Activated naive CD4-positive, alpha-beta T cell treated with anti-CD3 and anti-CD28 coated beads, Interleukin-2, amount 10 ng/mL, durations not matched to agents 7 days and 5 days (primary cell): ENCODE results near the gene PRIM2.
"Not testable (repeated sequence)": the region's sequence is repeated elsewhere in the genome, so short reads cannot be mapped to it uniquely, and the experiment has no call there.

Experiments used
- CTCF ChIA-PET: fragments of 350-600 bp; sonication (Branson Sonifier 250); formaldehyde crosslinking; loops from one replicate; lab custom pipeline; 2021; ENCODE audit warnings: antibody characterized with exemption; lab: Charles Lee
- DNase-seq: peaks from one replicate; pipeline ENCODE4 v3.0.0-alpha.2; 2020
- H3K27ac Mint-ChIP-seq: one replicate; pipeline ENCODE4 v1.8.0; 2021; ENCODE audit warnings: mild to moderate bottlenecking, moderate library complexity, mixed read lengths
- H3K27me3 Mint-ChIP-seq: one replicate; pipeline ENCODE4 v1.8.0; 2021; ENCODE audit warnings: mild to moderate bottlenecking, mixed read lengths
- H3K36me3 Mint-ChIP-seq: one replicate; pipeline ENCODE4 v1.8.0; 2021; ENCODE audit warnings: mixed read lengths
- H3K4me1 Mint-ChIP-seq: one replicate; pipeline ENCODE4 v1.8.0; 2021; ENCODE audit warnings: mixed read lengths
- H3K4me3 Mint-ChIP-seq: one replicate; pipeline ENCODE4 v1.8.0; 2021; ENCODE audit warnings: mild to moderate bottlenecking, moderate library complexity, mixed read lengths
- H3K9me3 Mint-ChIP-seq: one replicate; pipeline ENCODE4 v1.8.0; 2021; ENCODE audit warnings: mixed read lengths

PRIM2 gene

DNA sequence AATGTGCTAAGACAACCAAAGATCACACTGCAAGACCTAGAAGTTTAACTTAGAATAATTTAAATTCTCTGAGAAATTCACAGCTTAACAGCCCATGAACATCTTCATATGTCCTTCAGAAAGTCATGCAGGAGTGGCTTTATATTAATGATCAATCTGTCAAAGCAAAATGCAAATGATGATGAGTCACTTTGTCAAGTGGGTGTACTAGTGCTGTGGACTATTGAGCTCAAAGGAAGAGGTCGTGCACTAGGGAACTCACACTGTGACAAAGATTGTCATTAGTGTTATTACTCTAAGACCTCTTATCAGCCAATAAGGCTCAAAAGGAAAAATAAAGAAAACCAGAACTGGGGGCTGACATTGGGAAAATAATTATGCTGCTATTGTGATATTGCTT is 343.5 kb downstream of the PRIM2 start:
- H3K36me3 Mint-ChIP-seq, H3K9me3 Mint-ChIP-seq, H3K27me3 Mint-ChIP-seq, CTCF ChIA-PET, H3K4me1 Mint-ChIP-seq, H3K27ac Mint-ChIP-seq, H3K4me3 Mint-ChIP-seq, DNase-seq: not testable (repeated sequence)

DNA sequence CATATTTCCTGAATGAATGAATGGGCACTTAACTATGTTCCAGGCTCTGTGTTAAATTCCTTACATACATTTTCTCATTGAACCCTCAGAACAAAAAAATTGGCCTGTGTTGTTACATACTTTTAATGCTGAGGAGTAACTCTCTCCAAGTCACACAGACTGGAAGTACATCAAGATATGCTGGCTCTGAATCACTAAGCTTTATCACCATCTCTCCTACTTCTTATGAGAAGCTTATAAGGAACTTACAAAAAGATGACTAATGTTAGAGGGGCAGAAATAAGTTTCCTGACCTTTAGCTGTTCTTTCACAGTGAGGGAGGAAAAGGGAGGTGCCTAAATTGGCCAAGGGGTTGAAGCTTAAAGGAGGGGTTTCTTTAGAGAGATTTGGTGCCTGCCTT is 350.7 kb downstream of the PRIM2 start:
- H3K27ac Mint-ChIP-seq, CTCF ChIA-PET, H3K27me3 Mint-ChIP-seq, DNase-seq, H3K36me3 Mint-ChIP-seq, H3K4me3 Mint-ChIP-seq, H3K9me3 Mint-ChIP-seq, H3K4me1 Mint-ChIP-seq: not testable (repeated sequence)

DNA sequence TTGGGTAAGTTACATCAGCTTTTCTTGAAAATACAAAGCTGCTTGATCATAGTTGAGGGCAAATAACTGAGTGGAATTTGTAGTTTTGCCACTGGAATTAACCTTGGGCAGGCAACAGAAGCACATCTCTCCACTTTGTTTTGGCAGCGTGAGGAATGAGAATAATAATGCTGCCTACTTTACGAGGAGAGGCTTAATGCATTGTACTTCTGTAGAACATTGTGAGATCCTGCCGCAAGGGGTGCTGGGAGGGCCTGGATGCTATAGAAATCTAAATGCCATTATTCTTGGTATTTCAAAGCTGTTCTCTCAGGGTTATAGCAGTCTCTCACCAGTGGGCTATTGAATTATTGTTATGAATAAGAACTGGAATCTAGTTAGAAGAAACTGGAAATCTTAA is 353.8 kb downstream of the PRIM2 start:
- DNase-seq, CTCF ChIA-PET, H3K27ac Mint-ChIP-seq, H3K9me3 Mint-ChIP-seq, H3K36me3 Mint-ChIP-seq, H3K4me3 Mint-ChIP-seq, H3K27me3 Mint-ChIP-seq, H3K4me1 Mint-ChIP-seq: not testable (repeated sequence)

DNA sequence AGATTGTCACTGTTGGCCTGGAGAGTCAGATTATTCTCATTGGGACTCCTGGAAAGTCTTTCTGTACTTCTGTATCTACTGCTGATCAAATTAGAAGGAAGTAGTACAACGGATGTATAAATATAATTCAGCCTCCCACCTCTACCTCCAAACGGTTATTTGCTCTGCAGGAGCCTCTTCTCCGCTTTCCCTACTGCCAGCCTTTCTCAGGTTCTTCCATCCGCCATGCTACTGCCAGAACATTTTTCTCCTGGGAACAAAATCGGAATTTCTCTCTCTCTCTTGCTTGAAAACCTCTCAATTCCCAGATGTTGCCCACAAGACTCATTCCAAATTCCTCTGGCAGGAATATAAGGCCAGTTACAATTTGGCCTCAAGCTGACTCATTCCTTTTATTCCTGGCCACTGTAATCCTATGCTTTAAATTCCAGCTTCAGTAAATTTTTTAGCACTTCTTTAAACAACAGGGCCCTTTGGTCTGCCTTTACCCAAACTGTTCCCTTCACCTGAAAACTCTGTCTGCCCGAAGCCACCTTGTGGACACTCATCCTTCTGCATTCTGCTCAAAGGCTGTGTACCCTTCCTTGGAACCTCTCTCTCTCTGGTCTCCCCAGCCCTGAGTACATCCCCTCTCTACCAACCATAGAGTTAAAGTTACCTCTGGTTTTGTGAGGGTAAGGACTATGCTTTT is 354.7 kb downstream of the PRIM2 start:
- H3K4me1 Mint-ChIP-seq, CTCF ChIA-PET, DNase-seq, H3K4me3 Mint-ChIP-seq, H3K36me3 Mint-ChIP-seq, H3K27me3 Mint-ChIP-seq, H3K9me3 Mint-ChIP-seq, H3K27ac Mint-ChIP-seq: not testable (repeated sequence)

GRCh38 chr6:57673281-57673680 is 355.9 kb downstream of the PRIM2 start:
- H3K4me1 Mint-ChIP-seq, H3K27ac Mint-ChIP-seq, H3K27me3 Mint-ChIP-seq, H3K36me3 Mint-ChIP-seq, DNase-seq, H3K4me3 Mint-ChIP-seq, CTCF ChIA-PET, H3K9me3 Mint-ChIP-seq: not testable (repeated sequence)

DNA sequence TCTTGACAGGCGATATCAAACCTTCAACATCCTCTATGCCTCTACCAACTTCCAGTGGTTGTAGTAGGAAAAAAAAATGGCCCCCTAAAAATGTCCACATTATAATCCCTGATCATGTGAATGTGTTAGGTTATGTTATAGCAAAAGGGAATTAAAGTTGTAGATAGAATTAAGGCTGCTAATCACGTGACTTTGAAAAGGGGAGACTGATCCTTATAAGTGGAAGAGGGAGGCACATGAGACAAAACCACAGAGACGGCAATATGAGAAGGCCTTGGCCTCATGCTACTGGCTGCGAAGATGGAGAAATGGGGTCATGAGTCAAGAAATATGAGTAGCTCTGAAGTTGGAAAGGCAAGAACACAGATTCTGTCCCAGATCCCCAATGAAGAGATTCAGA is 358.0 kb downstream of the PRIM2 start:
- H3K27me3 Mint-ChIP-seq, H3K36me3 Mint-ChIP-seq, CTCF ChIA-PET, H3K4me3 Mint-ChIP-seq, H3K4me1 Mint-ChIP-seq, DNase-seq, H3K9me3 Mint-ChIP-seq, H3K27ac Mint-ChIP-seq: not testable (repeated sequence)

DNA sequence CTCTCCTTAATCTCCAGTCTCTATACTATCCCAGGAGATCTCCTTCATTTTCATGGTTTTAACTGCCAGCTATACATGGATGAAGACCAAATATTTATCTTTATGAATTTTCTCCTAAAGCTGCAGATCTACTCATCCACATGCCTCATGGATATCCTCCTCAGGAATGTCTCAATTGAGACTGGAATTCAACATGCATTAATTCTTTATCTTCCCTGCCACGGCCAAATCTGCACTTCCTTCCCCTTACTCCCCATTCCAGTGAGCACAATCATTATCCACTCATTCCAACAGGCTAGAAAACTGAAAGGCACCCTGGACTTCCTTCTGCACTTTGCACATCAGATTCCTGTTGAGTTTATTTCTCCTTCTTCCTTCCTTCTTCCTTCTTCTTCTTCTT is 379.0 kb downstream of the PRIM2 start:
- H3K27me3 Mint-ChIP-seq, H3K36me3 Mint-ChIP-seq, H3K27ac Mint-ChIP-seq, CTCF ChIA-PET, H3K4me1 Mint-ChIP-seq, H3K4me3 Mint-ChIP-seq, DNase-seq, H3K9me3 Mint-ChIP-seq: not testable (repeated sequence)
